Liver (tissue), 9 donors: Measurements from ENCODE around the gene CRADD. TPM values are rescaled to one million over a fixed set of nuclear protein-coding genes. Genes with fewer than 3 reads are reported as not detected.

Experiments used
- DNase-seq: peaks from one replicate; pipeline ENCODE4 v3.0.0-alpha.2; 2017; ENCODE audit warnings: low spot score
- H3K27ac ChIP-seq, 2 donors: one replicate each; pipeline ENCODE4 v1.7.0; 2013; ENCODE audit warnings: inconsistent platforms in 2 of 2, low read length in 2 of 2, control low read depth in 1 of 2, low read depth in 1 of 2, mild to moderate bottlenecking in 1 of 2
- H3K27me3 ChIP-seq, 4 donors: one replicate each; pipeline versions ENCODE4 v1.6.1 to v1.7.0; 2013; ENCODE audit warnings: low read length in 3 of 4, inconsistent platforms in 1 of 4, mild to moderate bottlenecking in 1 of 4, moderate library complexity in 1 of 4; ENCODE audit not compliant: control insufficient read depth in 4 of 4, insufficient read depth in 4 of 4
- H3K36me3 ChIP-seq, 4 donors: one replicate each; pipeline versions ENCODE4 v1.6.1 to v1.7.0; 2013; ENCODE audit warnings: low read length in 3 of 4, mild to moderate bottlenecking in 3 of 4, low read depth in 1 of 4, moderate library complexity in 1 of 4; ENCODE audit not compliant: control insufficient read depth in 4 of 4, insufficient read depth in 3 of 4
- H3K4me1 ChIP-seq, 4 donors: one replicate each; pipeline versions ENCODE4 v1.6.1 to v1.7.0; 2013; ENCODE audit warnings: low read length in 3 of 4, mild to moderate bottlenecking in 3 of 4, moderate library complexity in 1 of 4; ENCODE audit not compliant: control insufficient read depth in 4 of 4, insufficient read depth in 4 of 4
- H3K4me3 ChIP-seq, 3 donors: one replicate each; pipeline versions ENCODE4 v1.6.1 to v1.7.0; 2013; ENCODE audit warnings: low read length in 3 of 3, control low read depth in 1 of 3, low read depth in 1 of 3, mild to moderate bottlenecking in 1 of 3
- H3K9ac ChIP-seq, 2 donors: one replicate each; pipeline ENCODE4 v1.7.0; 2013; ENCODE audit warnings: low read length in 2 of 2, mild to moderate bottlenecking in 2 of 2, moderate library complexity in 2 of 2, control low read depth in 1 of 2, low read depth in 1 of 2
- H3K9me3 ChIP-seq, 4 donors: one replicate each; pipeline versions ENCODE4 v1.6.1 to v1.7.0; 2013; ENCODE audit warnings: low read length in 3 of 4; ENCODE audit not compliant: control insufficient read depth in 4 of 4
- EGR1 ChIP-seq, 2 donors: IDR thresholded peaks; 2 replicates each; pipeline ENCODE4 v1.6.1; 2016 to 2018; ENCODE audit warnings: antibody characterized with exemption in 2 of 2, low read depth in 2 of 2
- FOXA2 ChIP-seq: IDR thresholded peaks from 2 replicates; pipeline ENCODE4 v1.6.1; 2016; ENCODE audit warnings: antibody characterized with exemption
- GABPA ChIP-seq, 2 donors: IDR thresholded peaks in 1 of 2; conservative IDR thresholded peaks in 1 of 2; 2 replicates each; pipeline ENCODE4 v1.6.1; 2016; ENCODE audit warnings: antibody characterized with exemption in 2 of 2, mild to moderate bottlenecking in 1 of 2, moderate library complexity in 1 of 2
- HNF4A ChIP-seq, 2 donors: conservative IDR thresholded peaks; 2 replicates each; pipeline ENCODE4 v1.6.1; 2016; ENCODE audit warnings: antibody characterized with exemption in 2 of 2, mild to moderate bottlenecking in 2 of 2
- HNF4G ChIP-seq: IDR thresholded peaks from 2 replicates; pipeline ENCODE4 v1.6.1; 2016; ENCODE audit warnings: antibody characterized with exemption
- JUND ChIP-seq, 2 donors: IDR thresholded peaks; 2 replicates each; pipeline ENCODE4 v1.6.1; 2016; ENCODE audit warnings: antibody characterized with exemption in 2 of 2
- NR2F2 ChIP-seq: IDR thresholded peaks from 2 replicates; pipeline ENCODE4 v1.6.1; 2016; ENCODE audit warnings: antibody characterized with exemption
- RXRA ChIP-seq, 2 donors: IDR thresholded peaks; 2 replicates each; pipeline ENCODE4 v1.6.1; 2017 to 2018; ENCODE audit warnings: antibody characterized with exemption in 2 of 2, mild to moderate bottlenecking in 1 of 2
- SP1 ChIP-seq: IDR thresholded peaks from 2 replicates; pipeline ENCODE4 v1.6.1; 2018; ENCODE audit warnings: antibody characterized with exemption, mild to moderate bottlenecking
- TAF1 ChIP-seq: conservative IDR thresholded peaks from 2 replicates; pipeline ENCODE4 v1.6.1; 2016; ENCODE audit warnings: antibody characterized with exemption, mild to moderate bottlenecking
- YY1 ChIP-seq: IDR thresholded peaks from 2 replicates; pipeline ENCODE4 v1.6.1; 2016; ENCODE audit warnings: antibody characterized with exemption, mild to moderate bottlenecking
- WGBS: extraction: QIAGEN DNeasy Blood & Tissue Kit; methylation state at CpG from one replicate; pipeline ENCODE4 v1.1.7; 2013; 5-methylcytosine and 5-hydroxymethylcytosine counted together
- polyA plus RNA-seq, 2 donors: library from polyadenylated mRNA; stranded (reverse) in 1 of 2; unstranded in 1 of 2; fragments of 200-250 nt in 1 of 2; fragments of >200 nt in 1 of 2; fragmentation: Nextera tagmentation in 1 of 2; extraction: Ambion mirVana in 1 of 2; gene quantifications; one replicate each; pipeline versions ENCODE4 v1.2.1 to v1.2.3, GENCODE V29; 2013 to 2015
- total RNA-seq, 2 donors: library from RNA; depleted of rRNA; stranded (reverse); fragments of >200 nt; gene quantifications; one replicate each; pipeline ENCODE4 v1.2.3, GENCODE V29; 2014
- TF ChIP-seq, protein P1 (sequence below): IDR thresholded peaks from 2 replicates; pipeline ENCODE4 v1.6.1; 2016; ENCODE audit warnings: antibody characterized with exemption
- TF ChIP-seq, protein P2 (sequence below): IDR thresholded peaks from 2 replicates; pipeline ENCODE4 v1.6.1; 2016; ENCODE audit warnings: antibody characterized with exemption
- TF ChIP-seq, protein P3 (sequence below): IDR thresholded peaks from 2 replicates; pipeline ENCODE4 v1.6.1; 2016; ENCODE audit warnings: antibody characterized with exemption
- TF ChIP-seq, protein P4 (sequence below): IDR thresholded peaks from 2 replicates; pipeline ENCODE4 v1.6.1; 2016; ENCODE audit warnings: antibody characterized with exemption, mild to moderate bottlenecking
- donor health status: healthy.
- donor health status: healthy.
- donor health status: healthy.
- donor health status: healthy.
- donor health status: healthy.

The CRADD gene
- total and polyA plus RNA-seq, 4 donors: 19.4 to 48.9 (median 29.6) TPM

DNA sequence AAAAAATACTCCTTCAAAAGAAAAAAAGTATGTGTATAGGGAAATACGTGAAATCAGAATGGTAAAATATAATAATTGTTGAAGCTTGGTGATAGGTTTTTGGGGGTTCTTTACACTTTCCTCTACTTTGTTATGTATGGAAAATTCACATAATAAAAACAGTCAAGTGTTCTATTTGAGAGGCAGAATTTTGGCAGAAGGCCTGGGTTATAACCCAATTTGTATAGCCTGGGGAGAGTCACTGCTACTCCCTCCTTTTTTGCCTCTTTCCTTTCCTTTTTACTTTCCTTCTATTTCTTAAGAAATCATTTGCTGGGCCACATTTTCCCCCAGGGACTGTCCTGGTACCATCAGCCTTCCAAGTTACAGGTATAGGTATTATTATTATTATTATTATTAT is 105.7 kb downstream of the CRADD start:
- WGBS: 99% methylated on average over 1 of the region's 1 CpG
- H3K27ac ChIP-seq: no peak overlapping the region
- TF ChIP-seq, protein P1, sequence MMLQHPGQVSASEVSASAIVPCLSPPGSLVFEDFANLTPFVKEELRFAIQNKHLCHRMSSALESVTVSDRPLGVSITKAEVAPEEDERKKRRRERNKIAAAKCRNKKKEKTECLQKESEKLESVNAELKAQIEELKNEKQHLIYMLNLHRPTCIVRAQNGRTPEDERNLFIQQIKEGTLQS: no peak
- TF ChIP-seq, protein P2, sequence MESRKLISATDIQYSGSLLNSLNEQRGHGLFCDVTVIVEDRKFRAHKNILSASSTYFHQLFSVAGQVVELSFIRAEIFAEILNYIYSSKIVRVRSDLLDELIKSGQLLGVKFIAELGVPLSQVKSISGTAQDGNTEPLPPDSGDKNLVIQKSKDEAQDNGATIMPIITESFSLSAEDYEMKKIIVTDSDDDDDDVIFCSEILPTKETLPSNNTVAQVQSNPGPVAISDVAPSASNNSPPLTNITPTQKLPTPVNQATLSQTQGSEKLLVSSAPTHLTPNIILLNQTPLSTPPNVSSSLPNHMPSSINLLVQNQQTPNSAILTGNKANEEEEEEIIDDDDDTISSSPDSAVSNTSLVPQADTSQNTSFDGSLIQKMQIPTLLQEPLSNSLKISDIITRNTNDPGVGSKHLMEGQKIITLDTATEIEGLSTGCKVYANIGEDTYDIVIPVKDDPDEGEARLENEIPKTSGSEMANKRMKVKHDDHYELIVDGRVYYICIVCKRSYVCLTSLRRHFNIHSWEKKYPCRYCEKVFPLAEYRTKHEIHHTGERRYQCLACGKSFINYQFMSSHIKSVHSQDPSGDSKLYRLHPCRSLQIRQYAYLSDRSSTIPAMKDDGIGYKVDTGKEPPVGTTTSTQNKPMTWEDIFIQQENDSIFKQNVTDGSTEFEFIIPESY: no peak
- TF ChIP-seq FOXA2: no peak
- TF ChIP-seq JUND (IDR thresholded peaks at IDR 0.05): no peak
- TF ChIP-seq, protein P3, sequence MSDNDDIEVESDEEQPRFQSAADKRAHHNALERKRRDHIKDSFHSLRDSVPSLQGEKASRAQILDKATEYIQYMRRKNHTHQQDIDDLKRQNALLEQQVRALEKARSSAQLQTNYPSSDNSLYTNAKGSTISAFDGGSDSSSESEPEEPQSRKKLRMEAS: no peak
- TF ChIP-seq YY1: no peak
- TF ChIP-seq EGR1 (IDR thresholded peaks at IDR 0.05; ENCODE audit: low read depth in 2 of 2): no peak
- no peak for TF ChIP-seq GABPA (IDR thresholded peaks at IDR 0.05 in 1 of 2, conservative IDR thresholded peaks at IDR 0.05 in 1 of 2)
- no peak for TF ChIP-seq TAF1
- no peak for TF ChIP-seq NR2F2
- no peak for TF ChIP-seq HNF4G
- no peak for TF ChIP-seq SP1
- TF ChIP-seq HNF4A (conservative IDR thresholded peaks at IDR 0.05): no peak

DNA sequence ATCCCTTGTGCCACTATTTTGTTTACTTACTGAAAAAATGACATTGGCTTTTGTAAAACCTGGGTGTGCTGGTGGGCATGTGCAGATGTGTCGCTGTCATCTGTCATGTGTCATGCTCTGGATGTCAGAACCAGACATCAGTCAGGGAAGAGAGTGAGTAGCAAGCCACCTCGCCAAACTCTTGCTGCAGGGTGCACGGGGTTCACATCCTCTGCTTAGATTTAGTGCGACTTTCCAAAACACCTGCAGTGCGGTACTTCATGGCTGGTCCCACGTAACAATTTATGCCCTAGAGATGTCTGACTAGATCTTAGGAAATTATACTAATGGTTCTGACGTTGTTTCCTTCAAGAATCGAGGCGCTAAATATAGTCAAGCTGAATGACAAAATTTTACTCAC is 106.7 kb downstream of the CRADD start:
- no peak overlapping the region for H3K27ac ChIP-seq
- WGBS: 85% methylated on average over 9 of the region's 9 CpGs
- H3K4me3 ChIP-seq: no peak overlapping the region
- DNase-seq: no peak
- peaks cover 2 to 10% (median 6%) of the 10 kb centered on the region in 4 donors for H3K4me1 ChIP-seq
- no peaks in the 10 kb centered on the region for H3K9me3 ChIP-seq
- TF ChIP-seq, protein P4, sequence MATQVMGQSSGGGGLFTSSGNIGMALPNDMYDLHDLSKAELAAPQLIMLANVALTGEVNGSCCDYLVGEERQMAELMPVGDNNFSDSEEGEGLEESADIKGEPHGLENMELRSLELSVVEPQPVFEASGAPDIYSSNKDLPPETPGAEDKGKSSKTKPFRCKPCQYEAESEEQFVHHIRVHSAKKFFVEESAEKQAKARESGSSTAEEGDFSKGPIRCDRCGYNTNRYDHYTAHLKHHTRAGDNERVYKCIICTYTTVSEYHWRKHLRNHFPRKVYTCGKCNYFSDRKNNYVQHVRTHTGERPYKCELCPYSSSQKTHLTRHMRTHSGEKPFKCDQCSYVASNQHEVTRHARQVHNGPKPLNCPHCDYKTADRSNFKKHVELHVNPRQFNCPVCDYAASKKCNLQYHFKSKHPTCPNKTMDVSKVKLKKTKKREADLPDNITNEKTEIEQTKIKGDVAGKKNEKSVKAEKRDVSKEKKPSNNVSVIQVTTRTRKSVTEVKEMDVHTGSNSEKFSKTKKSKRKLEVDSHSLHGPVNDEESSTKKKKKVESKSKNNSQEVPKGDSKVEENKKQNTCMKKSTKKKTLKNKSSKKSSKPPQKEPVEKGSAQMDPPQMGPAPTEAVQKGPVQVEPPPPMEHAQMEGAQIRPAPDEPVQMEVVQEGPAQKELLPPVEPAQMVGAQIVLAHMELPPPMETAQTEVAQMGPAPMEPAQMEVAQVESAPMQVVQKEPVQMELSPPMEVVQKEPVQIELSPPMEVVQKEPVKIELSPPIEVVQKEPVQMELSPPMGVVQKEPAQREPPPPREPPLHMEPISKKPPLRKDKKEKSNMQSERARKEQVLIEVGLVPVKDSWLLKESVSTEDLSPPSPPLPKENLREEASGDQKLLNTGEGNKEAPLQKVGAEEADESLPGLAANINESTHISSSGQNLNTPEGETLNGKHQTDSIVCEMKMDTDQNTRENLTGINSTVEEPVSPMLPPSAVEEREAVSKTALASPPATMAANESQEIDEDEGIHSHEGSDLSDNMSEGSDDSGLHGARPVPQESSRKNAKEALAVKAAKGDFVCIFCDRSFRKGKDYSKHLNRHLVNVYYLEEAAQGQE: no peak
- TF ChIP-seq TAF1 (no peak), RXRA (IDR thresholded peaks at IDR 0.05) (no peak)
- no peaks in the 10 kb centered on the region for H3K36me3 ChIP-seq
- no peak overlapping the region for H3K9ac ChIP-seq
- H3K27me3 ChIP-seq: no peaks in the 10 kb centered on the region

More for the DNA sequence above, 105.7 kb downstream of the CRADD start:
- no peak overlapping the region for H3K9ac ChIP-seq
- no peak for DNase-seq
- no peak overlapping the region for H3K4me3 ChIP-seq
- H3K36me3 ChIP-seq: no peaks in the 10 kb centered on the region
- H3K27me3 ChIP-seq: no peaks in the 10 kb centered on the region
- H3K4me1 ChIP-seq: peaks cover 2 to 10% (median 6%) of the 10 kb centered on the region in 4 donors
- no peaks in the 10 kb centered on the region for H3K9me3 ChIP-seq
